Left forelimb (tissue), 1 donor: ENCODE data around the gene CASQ2.

Experiments used
- DNase-seq: peaks from one replicate; pipeline ENCODE4 v3.0.0-alpha.2; 2018; ENCODE audit warnings: low spot score

The CASQ2 gene

GRCh38 chr1:115768549-115768948 is at the start of gene CASQ2:
TSS of gene CASQ2 (minus strand) at chr1:115768714. CDS start at chr1:115768541, 173 bp downstream.
- no peak for DNase-seq

GRCh38 chr1:115815694-115816093 is 47.2 kb upstream of the CASQ2 start:
- no peak for DNase-seq

DNA sequence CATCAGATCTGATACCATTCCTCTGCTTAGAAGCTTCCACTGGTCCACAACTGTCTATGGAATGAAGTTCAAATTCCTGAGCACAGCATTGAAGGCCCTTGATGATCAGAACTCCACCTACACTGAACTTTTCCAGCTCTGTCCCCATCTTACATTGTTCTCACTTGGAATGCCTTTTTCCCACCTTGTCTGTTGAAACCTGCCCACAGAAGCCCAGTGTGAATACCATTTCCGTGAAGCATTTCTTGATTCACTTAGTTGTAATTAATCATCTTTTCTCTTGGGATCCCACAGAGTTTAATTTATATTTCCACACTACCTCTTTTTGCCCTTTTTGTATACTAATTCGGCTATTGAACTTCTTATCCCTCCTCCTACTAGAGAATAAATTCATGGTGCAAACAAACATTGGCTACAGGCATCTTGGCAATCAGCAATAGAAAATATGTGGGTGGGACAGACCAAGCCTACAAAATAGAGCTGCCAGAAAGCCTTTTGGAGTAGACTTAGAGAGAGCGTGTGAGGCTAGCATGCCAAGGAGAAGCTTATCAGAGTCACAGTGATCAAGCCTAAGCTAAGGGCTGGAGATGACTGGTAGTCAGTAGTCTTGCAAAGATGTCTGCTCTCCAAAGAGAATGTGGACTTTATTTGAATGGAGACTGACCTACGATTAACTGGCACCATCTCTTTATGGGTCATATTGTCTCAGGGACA is 46.3 kb upstream of the CASQ2 start:
- DNase-seq = no peak

DNA sequence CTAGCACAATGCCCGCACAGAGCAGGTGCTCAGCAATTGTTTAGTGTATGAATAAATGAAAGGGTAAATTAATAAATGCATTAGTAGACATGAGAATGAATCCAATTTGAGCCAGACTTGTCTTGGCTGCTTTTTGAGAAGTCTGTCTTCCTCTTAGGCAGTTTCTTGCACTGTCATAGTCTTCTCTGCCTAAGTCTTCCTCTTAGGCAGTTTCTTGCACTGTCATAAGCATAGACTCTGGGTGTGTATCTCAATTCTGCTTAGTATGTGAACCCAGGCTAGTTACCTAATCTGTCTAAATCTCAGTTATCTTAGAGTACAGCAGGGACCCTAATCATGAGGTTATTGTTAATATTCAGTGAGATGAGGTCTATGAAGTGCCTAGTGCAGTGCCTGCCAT is 45.2 kb upstream of the CASQ2 start:
- DNase-seq = no peak

- no peak for DNase-seq
Observed at GRCh38 chr1:115811140-115811828, 42.8 kb upstream of the CASQ2 start.

DNA sequence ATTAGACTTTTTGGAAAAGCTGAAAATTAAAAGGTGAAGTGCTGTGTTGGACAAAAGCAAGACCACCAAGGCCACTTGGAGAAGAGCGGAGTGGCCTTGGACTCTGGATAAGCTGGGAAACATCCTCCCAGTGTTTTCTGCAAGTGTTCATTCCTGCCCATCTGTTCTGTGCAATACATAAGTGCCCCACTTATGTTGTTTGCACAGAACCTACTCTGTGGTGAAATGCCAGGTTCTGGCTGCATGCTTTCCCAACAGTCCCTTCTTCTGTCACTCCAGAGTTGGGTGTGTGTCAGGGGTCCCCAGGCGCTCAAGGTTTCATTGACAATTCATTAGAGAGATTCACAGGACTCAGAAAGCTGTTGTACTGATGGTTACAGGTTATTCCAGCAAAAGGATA is 42.1 kb upstream of the CASQ2 start:
- no peak for DNase-seq

DNA sequence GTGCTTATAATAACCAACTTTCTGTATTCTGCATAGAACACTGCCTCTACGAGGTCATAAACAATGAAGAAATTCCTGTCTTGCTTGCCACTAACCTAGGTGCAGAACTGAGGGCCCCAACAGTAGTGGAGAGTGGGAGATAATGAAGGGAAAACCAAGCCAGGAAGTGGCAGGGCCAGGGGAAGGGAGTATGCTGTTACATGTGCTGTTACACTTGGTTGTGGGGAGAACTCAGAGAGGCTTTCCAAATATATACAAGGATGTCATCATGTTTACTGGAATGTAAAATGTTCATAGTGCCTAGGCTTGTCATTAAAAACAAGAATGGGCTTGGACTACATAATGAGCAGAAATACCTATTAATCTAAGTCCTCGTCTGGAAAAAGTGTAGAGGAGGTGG is 41.3 kb upstream of the CASQ2 start:
- no peak for DNase-seq

- DNase-seq = no peak
Observed at GRCh38 chr1:115809076-115809475, 40.6 kb upstream of the CASQ2 start.

DNA sequence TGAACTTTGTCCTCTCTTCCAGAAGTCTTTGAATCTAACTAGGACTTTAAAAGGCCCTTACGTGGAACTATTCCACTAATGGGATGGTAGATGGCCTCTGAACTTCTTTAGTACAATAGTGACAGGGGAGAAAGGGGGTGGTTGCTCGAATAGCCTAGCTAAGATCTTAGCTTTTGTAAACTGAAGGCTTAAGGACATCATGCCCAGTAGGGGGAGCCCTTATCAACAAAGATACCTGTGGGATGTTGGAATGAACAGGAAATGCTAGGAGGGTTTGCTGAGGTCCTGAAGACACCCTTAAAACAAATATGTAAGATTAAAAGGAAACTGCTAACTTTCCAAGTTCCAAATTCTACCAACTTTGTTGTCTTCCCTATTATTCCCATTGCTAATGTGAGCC is 39.2 kb upstream of the CASQ2 start:
- no peak for DNase-seq

DNA sequence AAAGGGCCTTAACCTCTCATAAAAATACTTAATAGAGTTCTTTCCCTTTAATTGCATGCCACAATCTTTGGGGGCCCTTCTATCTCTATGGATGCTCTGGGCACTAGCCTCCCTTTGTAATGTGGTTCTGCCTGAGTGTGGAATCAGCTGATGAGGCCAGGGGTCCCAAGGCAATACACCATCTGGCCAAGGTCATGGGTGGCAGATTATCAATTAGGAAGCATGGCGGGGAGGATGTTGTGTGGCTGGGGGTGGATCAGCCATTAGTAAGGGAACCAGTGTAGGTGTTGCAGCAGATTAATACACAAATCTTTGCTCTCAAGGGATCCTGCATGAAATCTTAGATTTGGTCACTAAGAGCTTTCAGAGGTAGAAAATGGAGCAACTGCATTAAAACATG is 37.1 kb upstream of the CASQ2 start:
- no peak for DNase-seq

DNA sequence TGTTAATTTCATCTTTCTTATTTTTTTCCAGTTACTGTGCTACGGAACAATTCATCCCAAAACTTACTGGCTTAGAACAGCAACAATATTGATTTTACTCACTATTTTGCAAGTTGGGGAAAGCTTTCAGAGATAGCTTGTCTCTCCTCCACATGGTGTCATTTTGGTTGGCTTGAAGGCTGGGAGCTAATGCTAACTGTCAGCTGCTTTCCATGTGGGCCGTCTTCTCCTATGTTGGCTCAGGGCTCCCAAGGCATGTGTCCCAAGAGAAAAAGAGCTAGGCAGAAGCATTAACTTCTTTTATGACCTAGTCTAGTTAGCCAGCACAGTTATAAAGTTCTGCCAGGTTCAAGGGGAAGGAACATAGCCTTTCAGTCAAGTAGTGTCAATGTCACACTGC is 33.9 kb upstream of the CASQ2 start:
- no peak for DNase-seq

DNA sequence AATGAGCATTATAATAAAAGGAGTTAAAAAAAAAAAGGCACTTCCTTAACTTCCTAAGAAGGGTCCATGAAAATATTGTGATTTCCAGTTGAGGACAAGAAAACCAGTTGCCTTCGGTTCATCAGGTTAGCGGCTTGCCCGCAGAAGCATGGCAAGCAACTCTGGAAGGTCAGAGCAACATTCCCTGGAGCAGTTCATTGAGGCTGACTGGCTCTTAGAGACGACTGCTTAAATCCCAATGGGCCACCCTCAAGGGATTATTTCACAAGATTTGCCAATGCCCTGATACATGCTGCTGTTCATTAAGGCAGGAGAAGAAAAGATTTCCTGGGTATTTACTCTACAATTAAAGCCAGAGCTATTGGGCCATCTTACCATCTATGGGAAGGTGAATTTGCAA is 29.0 kb upstream of the CASQ2 start:
- DNase-seq = no peak

DNA sequence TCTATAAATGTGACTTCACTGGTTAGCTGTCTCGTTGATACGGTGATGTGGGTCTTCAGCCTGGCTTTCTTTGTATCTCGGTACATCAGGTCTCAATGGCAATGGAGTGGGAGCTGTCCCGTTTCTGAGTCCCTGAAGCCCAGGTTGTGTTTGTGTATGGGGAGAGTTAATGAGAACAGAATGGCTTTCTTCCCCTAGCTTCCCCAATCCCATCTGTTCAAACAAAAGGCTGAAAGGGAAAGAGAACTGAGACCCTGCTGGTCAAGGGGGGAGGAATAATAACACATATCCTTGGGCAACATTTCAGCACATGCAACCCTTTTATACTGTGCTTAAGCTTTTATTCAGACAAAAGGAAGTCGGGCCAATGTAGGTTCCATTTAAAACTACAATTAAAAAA is 28.4 kb upstream of the CASQ2 start:
- DNase-seq = no peak

GRCh38 chr1:115796036-115796435 is 27.5 kb upstream of the CASQ2 start:
- no peak for DNase-seq

DNA sequence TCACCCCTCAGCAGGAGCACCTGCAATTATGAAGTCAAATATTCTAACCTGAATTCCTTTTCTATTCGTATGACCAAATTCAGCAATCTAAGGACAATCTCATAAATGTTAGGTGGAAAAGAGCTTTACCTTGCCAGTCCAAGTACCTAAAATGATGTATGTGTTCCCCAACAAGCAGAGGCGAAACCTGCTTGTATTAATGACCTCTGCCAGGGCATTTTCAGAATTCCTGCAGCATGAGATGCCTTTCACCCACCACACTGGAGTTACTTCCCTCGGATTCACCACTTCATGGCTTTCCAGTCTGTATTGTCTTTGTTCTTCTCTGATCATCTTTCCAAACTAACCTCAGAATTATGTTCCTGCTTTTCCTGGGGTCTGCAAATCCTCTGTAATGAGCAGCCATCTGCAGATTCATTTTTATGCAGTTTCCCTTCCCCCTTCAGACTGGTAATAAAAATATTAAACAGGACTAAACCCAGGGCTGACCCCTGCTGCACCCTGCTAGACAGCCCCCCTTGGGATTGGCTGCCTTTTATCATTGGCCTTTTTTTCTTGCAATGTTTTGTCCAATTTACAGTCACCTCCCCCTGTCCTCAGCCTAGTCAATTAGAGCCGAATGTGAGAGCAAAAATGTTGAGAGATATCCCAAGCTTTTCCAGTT is 26.6 kb upstream of the CASQ2 start:
- DNase-seq = no peak

GRCh38 chr1:115793162-115793561 is 24.6 kb upstream of the CASQ2 start:
- DNase-seq = no peak

- DNase-seq = no peak
Observed at GRCh38 chr1:115791816-115792215, 23.3 kb upstream of the CASQ2 start.

GRCh38 chr1:115790846-115791245 is 22.3 kb upstream of the CASQ2 start:
- DNase-seq = no peak

- DNase-seq = no peak
Observed at GRCh38 chr1:115790356-115790755, 21.8 kb upstream of the CASQ2 start.

GRCh38 chr1:115783311-115783710 is 14.8 kb upstream of the CASQ2 start:
- no peak for DNase-seq

DNA sequence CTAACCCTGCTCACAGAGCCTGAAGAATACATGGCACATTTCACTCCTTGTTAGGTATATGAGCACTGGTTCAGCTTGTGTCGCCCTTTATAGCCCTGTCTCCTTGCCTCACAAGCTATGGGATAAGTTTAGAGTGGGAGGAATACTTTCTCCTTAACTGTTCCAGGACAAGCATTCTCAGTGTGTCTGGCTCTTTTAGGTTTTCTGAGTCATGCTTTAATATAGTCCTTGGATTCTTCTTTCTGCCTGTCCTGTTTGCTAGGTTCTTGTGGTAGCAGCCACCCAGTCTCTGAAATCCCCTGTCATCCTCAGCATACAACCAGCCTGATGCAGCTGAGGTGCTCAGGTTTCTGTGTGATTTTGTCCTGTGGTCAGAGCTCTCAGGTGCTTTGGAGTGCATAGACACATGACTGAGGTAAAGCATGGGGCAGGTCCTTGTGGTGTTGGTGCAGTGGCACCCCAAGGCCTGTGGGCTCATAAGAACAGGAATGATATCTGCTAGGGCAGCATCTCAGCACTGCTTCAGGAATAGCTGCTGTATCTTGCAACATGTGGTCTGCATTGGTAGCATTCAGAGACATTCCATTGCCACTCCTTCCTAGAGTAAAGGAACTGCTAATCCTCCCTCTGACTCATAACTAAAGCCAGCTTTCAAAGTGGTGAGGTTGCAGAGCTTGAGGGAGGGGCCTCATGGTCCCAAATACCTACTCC is 14.2 kb upstream of the CASQ2 start:
- no peak for DNase-seq

DNA sequence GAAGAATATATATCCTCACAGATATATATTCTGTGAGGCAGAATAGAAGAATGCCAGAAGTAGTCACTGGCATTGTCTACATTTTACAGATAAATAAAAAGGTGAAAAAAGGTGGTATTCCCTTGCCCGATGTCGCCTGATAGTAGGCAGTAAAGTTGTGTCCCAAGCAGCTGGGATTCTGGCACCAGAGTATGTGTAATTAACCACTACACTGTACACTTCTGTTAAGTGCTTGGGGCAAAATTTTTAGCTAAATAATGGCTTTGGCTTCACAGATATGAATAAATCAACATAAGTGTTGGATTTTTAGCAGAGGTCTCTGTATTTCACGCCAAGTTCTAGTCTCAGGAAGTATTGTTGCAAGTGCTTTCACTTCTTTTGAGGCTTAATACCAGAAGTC is 13.3 kb upstream of the CASQ2 start:
- DNase-seq = no peak

DNA sequence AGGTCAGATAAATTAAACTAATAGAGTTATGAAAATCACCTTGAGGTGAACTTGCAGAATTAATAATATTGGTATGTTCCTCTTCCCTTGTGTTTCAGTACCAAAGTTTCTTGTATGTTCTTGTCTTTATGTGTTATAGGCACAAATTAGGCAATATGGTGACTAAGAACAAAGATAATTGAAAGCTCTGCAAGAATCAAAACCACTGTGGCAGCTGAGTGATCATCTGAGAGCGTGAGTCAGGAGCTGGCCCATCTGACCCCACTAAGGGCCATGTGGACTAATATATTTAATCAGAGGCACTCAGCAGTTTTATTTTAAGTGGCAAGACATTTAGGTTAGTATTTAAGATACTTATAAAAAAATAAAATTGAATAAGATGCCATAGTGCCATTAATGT is 12.8 kb upstream of the CASQ2 start:
- no peak for DNase-seq
